Activated naive CD8-positive, alpha-beta T cell treated with anti-CD3 and anti-CD28 coated beads, Interleukin-2, amount 50 U/mL, for 24 hours (primary cell): ENCODE data around the gene PPP1R12B.

Source experiments
- ATAC-seq: fragments of 150-1000 bp; cut with Tn5 transposase; one replicate; pipeline ENCODE4 v1.10.0; 2021
- DNase-seq: peaks from one replicate; pipeline ENCODE4 v3.0.0; 2021
- H3K27ac Mint-ChIP-seq: one replicate; pipeline ENCODE4 v1.8.0; 2021; ENCODE audit warnings: mild to moderate bottlenecking, mixed read lengths
- H3K27me3 Mint-ChIP-seq: one replicate; pipeline ENCODE4 v1.8.0; 2021; ENCODE audit warnings: mixed read lengths
- H3K36me3 Mint-ChIP-seq: one replicate; pipeline ENCODE4 v1.8.0; 2021; ENCODE audit warnings: low read depth, mixed read lengths
- H3K4me1 Mint-ChIP-seq: one replicate; pipeline ENCODE4 v1.8.0; 2021; ENCODE audit warnings: mixed read lengths
- H3K4me3 Mint-ChIP-seq: one replicate; pipeline ENCODE4 v1.8.0; 2021; ENCODE audit warnings: mild to moderate bottlenecking, moderate library complexity, mixed read lengths
- H3K9me3 Mint-ChIP-seq: one replicate; pipeline ENCODE4 v1.8.0; 2021; ENCODE audit warnings: mixed read lengths

The PPP1R12B gene

GRCh38 chr1:202563818-202564217 is 215.3 kb downstream of the PPP1R12B start:
- Mint-ChIP-seq H3K9me3 (no peaks in the 10 kb centered on the region), H3K27me3 (no peaks in the 10 kb centered on the region), H3K4me3 (no peak overlapping the region), H3K4me1 (peaks cover 16% of the 10 kb centered on the region), H3K36me3 (peaks cover 5% of the 10 kb centered on the region), H3K27ac (no peak overlapping the region)
- ATAC-seq = no peak
- no peak for DNase-seq

DNA sequence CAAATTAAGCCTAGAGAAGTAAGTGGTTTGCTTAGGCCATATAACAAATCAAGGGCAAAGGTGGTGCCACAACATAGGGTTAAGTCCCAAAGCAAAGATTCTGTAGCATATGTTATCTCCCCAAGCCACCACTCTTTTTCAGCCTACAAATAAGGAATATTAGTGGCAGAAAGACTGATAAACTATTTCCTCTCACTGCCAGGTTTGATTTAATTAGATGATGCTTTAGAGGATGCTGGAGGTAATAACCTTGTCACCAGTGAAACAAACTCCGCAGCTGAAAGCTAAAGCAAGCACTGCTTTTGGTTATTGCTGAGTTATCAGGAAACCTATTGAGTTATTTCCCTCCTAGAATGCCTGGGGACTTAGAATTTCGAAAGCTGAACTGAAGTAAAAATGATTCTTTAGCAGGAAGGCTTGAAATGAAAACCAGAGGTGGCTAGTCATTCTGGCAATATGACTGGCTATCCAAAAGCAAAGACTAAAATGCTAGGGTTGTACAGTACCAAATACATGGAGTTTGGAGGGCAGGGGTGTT is 216.5 kb downstream of the PPP1R12B start:
- Mint-ChIP-seq H3K4me3 (no peak overlapping the region), H3K4me1 (peaks cover 16% of the 10 kb centered on the region), H3K9me3 (no peaks in the 10 kb centered on the region), H3K27ac (no peak overlapping the region), H3K36me3 (peaks cover 5% of the 10 kb centered on the region), H3K27me3 (no peaks in the 10 kb centered on the region)
- ATAC-seq (no peak), DNase-seq (no peak)

GRCh38 chr1:202565890-202566602 is 217.5 kb downstream of the PPP1R12B start:
- Mint-ChIP-seq H3K9me3 (no peaks in the 10 kb centered on the region), H3K4me3 (no peak overlapping the region), H3K27me3 (no peaks in the 10 kb centered on the region), H3K27ac (no peak overlapping the region), H3K4me1 (peaks cover 16% of the 10 kb centered on the region), H3K36me3 (peaks cover 5% of the 10 kb centered on the region)
- peak; percentile 11 for DNase-seq
- peak; percentile 97 for ATAC-seq

GRCh38 chr1:202567738-202568137 is 219.2 kb downstream of the PPP1R12B start:
- Mint-ChIP-seq H3K36me3 (peaks cover 6% of the 10 kb centered on the region), H3K9me3 (no peaks in the 10 kb centered on the region), H3K4me1 (peaks cover 16% of the 10 kb centered on the region), H3K4me3 (no peak overlapping the region), H3K27ac (no peak overlapping the region), H3K27me3 (no peaks in the 10 kb centered on the region)
- DNase-seq = no peak
- ATAC-seq = no peak

- ATAC-seq = no peak
- Mint-ChIP-seq H3K27me3 (no peaks in the 10 kb centered on the region), H3K27ac (no peak overlapping the region), H3K4me3 (no peak overlapping the region), H3K4me1 (peaks cover 16% of the 10 kb centered on the region), H3K36me3 (peaks cover 7% of the 10 kb centered on the region), H3K9me3 (no peaks in the 10 kb centered on the region)
- DNase-seq = no peak
Measured at GRCh38 chr1:202568410-202568809, 219.9 kb downstream of the PPP1R12B start.

DNA sequence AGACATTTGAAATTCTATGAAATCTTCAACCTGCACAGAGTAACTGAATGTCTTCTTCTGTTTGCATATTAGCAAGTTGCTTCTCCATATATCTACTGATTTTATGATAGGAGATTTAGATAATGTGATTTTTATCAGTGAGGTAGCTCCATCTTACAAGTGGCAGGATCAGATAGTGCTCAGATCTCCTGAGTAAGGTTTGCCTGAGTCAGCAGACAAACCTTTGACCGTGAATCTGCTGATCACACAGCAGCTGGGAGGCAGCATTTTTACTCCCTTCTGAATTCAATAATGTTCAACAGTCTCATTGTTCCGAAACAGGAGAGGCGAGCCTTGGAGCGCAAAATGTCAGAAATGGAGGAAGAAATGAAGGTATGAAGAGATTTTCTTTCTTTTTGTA is 220.3 kb downstream of the PPP1R12B start:
- DNase-seq = no peak
- Mint-ChIP-seq H3K9me3 (no peaks in the 10 kb centered on the region), H3K4me3 (no peak overlapping the region), H3K36me3 (peaks cover 7% of the 10 kb centered on the region), H3K27ac (no peak overlapping the region), H3K27me3 (no peaks in the 10 kb centered on the region), H3K4me1 (peaks cover 16% of the 10 kb centered on the region)
- no peak for ATAC-seq

DNA sequence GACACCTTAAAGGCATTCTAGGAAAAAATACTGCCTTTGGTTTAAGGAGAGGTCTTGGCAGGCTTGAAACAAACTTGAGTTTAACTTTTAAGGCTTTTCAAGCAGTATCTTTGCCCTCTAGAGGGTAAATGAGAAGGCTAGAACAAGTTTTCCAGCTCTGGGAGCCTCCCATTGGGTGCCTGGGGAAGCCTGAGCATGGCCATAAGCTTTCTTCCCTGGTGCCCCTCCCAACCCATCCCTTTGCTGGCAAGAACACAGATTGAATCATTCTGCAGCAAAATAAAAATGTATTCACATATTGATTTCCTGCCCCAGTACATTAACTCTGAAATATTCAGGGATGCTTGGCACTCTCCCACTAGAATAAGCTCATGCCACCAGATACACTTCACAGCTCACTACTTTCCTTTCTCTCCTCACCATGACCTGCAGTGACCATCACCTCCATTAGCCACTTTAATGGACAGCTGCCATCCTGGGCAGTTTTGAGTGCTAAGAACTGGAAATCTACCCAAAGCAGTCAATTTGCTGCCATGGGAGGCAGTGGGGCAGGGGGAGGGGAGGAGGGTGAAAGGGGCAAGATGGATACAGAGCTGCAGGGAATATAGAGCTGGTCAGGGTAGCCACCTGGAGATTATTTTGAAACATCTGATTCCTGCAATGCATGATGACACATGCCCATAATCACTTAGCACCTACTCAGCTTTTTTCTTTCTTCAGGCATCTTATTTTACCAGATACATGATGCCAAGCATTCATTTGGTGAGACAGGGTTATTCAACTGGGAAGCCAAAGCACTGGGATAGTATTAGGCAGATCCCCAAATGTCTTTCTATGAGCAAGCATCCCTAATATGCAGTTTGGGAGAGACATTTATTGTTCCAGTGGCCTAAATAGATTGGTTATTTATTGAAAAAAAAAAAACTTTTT is 221.2 kb downstream of the PPP1R12B start:
- Mint-ChIP-seq H3K9me3 (no peaks in the 10 kb centered on the region), H3K4me1 (peaks cover 16% of the 10 kb centered on the region), H3K27me3 (no peaks in the 10 kb centered on the region), H3K4me3 (no peak overlapping the region), H3K36me3 (peaks cover 7% of the 10 kb centered on the region), H3K27ac (no peak overlapping the region)
- DNase-seq (no peak), ATAC-seq (no peak)

DNA sequence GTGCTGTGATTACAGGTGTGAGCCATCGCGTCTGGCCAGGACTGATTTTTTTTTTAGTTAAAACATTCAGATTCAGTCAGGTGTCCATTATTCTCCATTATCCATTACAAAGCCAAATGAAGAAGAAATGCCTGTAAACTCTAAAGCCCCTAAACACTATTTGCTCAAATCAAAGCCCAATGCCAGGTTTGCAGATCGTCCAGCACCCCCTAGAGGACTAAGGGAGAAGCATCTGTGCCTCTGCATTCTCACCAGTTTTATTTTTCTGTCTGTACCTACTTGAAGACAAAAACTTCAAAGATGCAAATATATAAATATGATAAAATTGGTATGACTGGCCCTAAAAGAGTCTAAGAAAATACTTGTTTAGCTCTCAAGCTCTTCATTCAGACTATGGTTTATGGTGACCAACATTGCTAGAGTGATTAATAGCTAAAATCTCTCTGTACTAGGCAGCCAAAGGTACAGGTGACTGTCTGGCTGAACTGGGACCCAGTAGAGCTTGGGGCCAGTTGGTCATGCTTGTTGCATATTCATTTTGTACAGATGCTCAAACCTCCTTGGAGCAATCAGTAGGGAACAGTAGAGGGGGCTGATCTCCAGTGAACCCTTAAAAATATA is 223.3 kb downstream of the PPP1R12B start:
- Mint-ChIP-seq H3K36me3 (peaks cover 9% of the 10 kb centered on the region), H3K27ac (no peak overlapping the region), H3K9me3 (no peaks in the 10 kb centered on the region), H3K27me3 (no peaks in the 10 kb centered on the region), H3K4me1 (peaks cover 2% of the 10 kb centered on the region), H3K4me3 (no peak overlapping the region)
- DNase-seq (peak; percentile 17), ATAC-seq (no peak)

DNA sequence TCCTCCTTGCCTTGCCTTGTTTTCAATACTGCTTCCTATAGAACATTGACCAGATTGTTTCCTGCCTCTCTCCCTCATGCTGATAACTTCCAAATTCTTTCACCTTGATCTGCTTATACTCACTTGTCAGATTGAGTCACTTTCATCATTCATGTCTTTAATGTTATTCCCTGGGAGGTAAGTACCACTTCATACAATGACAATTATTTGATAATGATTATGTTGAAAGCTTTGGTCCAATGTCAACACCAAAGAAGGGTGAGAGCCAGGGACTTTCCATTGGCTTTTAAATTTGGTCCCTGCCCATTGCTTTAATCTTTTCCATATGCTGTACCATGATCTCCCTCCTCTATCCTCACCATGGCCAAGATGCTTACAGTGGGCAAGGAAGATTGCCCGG is 224.4 kb downstream of the PPP1R12B start:
- no peak for ATAC-seq

DNA sequence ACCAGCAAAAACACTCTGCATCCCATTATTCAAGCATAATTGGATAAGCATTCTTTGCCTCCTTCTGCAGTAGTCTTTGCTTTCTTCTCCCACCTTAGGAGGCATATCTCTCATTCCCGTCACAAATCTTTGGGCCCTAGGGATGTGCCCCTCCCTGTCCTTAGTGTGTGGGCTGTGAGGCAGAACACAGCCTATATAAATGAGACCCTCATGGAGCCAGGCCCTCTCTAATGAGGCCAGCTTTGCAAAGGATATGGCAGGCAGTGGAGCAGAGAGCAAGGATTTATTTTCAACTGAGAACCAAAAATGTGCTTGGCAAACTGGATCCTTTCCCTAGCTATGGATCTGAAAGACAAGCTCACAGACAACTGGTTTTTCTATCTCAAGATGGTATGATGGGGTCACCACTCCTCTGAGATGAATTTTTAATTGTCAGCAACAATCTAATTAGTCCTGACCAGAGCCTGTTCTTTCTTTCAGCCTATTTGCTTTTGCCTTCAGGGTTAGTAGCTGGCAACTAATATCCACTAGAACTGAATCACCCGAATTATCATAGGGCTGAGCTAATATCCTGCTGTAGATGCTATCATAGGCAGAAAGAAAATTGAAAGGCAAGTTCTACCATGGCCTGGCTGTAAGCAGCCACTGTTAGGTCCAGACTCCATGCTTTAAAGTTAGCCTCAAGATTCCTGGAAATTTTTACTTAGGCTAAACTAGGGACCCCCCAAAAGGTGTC is 227.6 kb downstream of the PPP1R12B start:
- Mint-ChIP-seq H3K27me3 (no peaks in the 10 kb centered on the region), H3K4me3 (no peak overlapping the region), H3K36me3 (peaks cover 6% of the 10 kb centered on the region), H3K9me3 (no peaks in the 10 kb centered on the region), H3K4me1 (no peaks in the 10 kb centered on the region), H3K27ac (no peak overlapping the region)
- DNase-seq (no peak), ATAC-seq (no peak)

More for the DNA sequence above, 224.4 kb downstream of the PPP1R12B start:
- Mint-ChIP-seq H3K27me3 (no peaks in the 10 kb centered on the region), H3K9me3 (no peaks in the 10 kb centered on the region), H3K4me1 (no peaks in the 10 kb centered on the region), H3K27ac (no peak overlapping the region), H3K4me3 (no peak overlapping the region), H3K36me3 (peaks cover 5% of the 10 kb centered on the region)
- DNase-seq = no peak

DNA sequence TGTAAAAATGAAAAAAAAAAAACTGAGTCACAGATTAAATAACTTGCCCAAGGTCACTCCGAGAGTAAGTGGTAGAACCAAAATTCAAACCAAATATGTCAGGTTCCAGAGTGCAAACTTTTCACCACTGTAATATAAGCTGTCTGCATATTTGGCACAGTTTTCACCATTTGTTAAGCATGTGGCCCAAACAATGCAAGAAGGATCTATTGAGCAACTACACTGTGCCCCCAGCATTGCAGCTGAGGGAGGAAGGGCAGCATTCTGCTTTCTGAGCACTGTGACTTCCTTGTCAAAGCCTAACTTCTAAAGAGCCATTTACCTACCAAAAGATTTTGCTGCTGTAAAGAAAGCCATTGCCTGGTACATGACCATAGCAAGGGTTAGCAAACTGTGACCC is 228.3 kb downstream of the PPP1R12B start:
- Mint-ChIP-seq H3K27me3 (no peaks in the 10 kb centered on the region), H3K4me3 (no peak overlapping the region), H3K36me3 (peaks cover 6% of the 10 kb centered on the region), H3K27ac (no peak overlapping the region), H3K4me1 (no peaks in the 10 kb centered on the region), H3K9me3 (no peaks in the 10 kb centered on the region)
- ATAC-seq (no peak), DNase-seq (no peak)

- H3K27me3 Mint-ChIP-seq = no peaks in the 10 kb centered on the region
- H3K9me3 Mint-ChIP-seq = no peaks in the 10 kb centered on the region
- no peak overlapping the region for H3K27ac Mint-ChIP-seq
- ATAC-seq (no peak), DNase-seq (no peak)
- no peaks in the 10 kb centered on the region for H3K4me1 Mint-ChIP-seq
- H3K4me3 Mint-ChIP-seq = no peak overlapping the region
- H3K36me3 Mint-ChIP-seq = peaks cover 10% of the 10 kb centered on the region
Measured at GRCh38 chr1:202577381-202577780, 228.9 kb downstream of the PPP1R12B start.

GRCh38 chr1:202578001-202578504 is 229.6 kb downstream of the PPP1R12B start:
- peaks cover 8% of the 10 kb centered on the region for H3K36me3 Mint-ChIP-seq
- no peaks in the 10 kb centered on the region for H3K4me1 Mint-ChIP-seq
- H3K4me3 Mint-ChIP-seq = no peak overlapping the region
- ATAC-seq (no peak), DNase-seq (no peak)
- no peaks in the 10 kb centered on the region for H3K27me3 Mint-ChIP-seq
- H3K9me3 Mint-ChIP-seq = no peaks in the 10 kb centered on the region
- H3K27ac Mint-ChIP-seq = no peak overlapping the region

GRCh38 chr1:202578565-202578964 is 230.1 kb downstream of the PPP1R12B start:
- H3K9me3 Mint-ChIP-seq = no peaks in the 10 kb centered on the region
- H3K4me3 Mint-ChIP-seq = no peak overlapping the region
- no peaks in the 10 kb centered on the region for H3K27me3 Mint-ChIP-seq
- DNase-seq = no peak
- peaks cover 8% of the 10 kb centered on the region for H3K36me3 Mint-ChIP-seq
- no peak for ATAC-seq
- H3K27ac Mint-ChIP-seq = no peak overlapping the region
- no peaks in the 10 kb centered on the region for H3K4me1 Mint-ChIP-seq
